ENCODE data around the gene DBH.

DBH gene

GRCh38 chr9:133631111-133631510 lies 5.1 kb upstream of the DBH start:
- DNase-seq (ENCODE audit: insufficient read length) = no peak
- FAIRE-seq = no peak
- TF ChIP-seq TAF1 (IDR thresholded peaks at IDR 0.05; ENCODE audit: borderline replicate concordance, low read depth, low read length) = no peak
- TF ChIP-seq POLR2A (IDR thresholded peaks at IDR 0.05; ENCODE audit: low read depth, low read length) = no peak
- TF ChIP-seq POLR2AphosphoS5 (IDR thresholded peaks at IDR 0.05; ENCODE audit: low read depth, low read length) = no peak

- DNase-seq (ENCODE audit: insufficient read length) = no peak
- TF ChIP-seq TAF1 (IDR thresholded peaks at IDR 0.05; ENCODE audit: borderline replicate concordance, low read depth, low read length) = no peak
- TF ChIP-seq POLR2A (IDR thresholded peaks at IDR 0.05; ENCODE audit: low read depth, low read length) = no peak
- no peak for TF ChIP-seq POLR2AphosphoS5 (IDR thresholded peaks at IDR 0.05; ENCODE audit: low read depth, low read length)
- no peak for FAIRE-seq
Measured at GRCh38 chr9:133632806-133633680, 3.1 kb upstream of the DBH start.

GRCh38 chr9:133633681-133634080 lies 2.5 kb upstream of the DBH start:
- DNase-seq (ENCODE audit: insufficient read length) (no peak), FAIRE-seq (no peak)
- no peak for TF ChIP-seq POLR2AphosphoS5 (IDR thresholded peaks at IDR 0.05; ENCODE audit: low read depth, low read length)

- DNase-seq (ENCODE audit: insufficient read length) = no peak
- TF ChIP-seq TAF1 (IDR thresholded peaks at IDR 0.05; ENCODE audit: borderline replicate concordance, low read depth, low read length) (no peak), POLR2A (IDR thresholded peaks at IDR 0.05; ENCODE audit: low read depth, low read length) (no peak), POLR2AphosphoS5 (IDR thresholded peaks at IDR 0.05; ENCODE audit: low read depth, low read length) (no peak)
- FAIRE-seq = no peak
Measured at GRCh38 chr9:133634081-133634691, 2.0 kb upstream of the DBH start.

- TF ChIP-seq POLR2A (IDR thresholded peaks at IDR 0.05; ENCODE audit: low read depth, low read length) (no peak), POLR2AphosphoS5 (IDR thresholded peaks at IDR 0.05; ENCODE audit: low read depth, low read length) (no peak), TAF1 (IDR thresholded peaks at IDR 0.05; ENCODE audit: borderline replicate concordance, low read depth, low read length) (no peak)
- no peak for DNase-seq (ENCODE audit: insufficient read length)
- no peak for FAIRE-seq
Measured at GRCh38 chr9:133635098-133635497, 1.1 kb upstream of the DBH start.

- FAIRE-seq (no peak), DNase-seq (ENCODE audit: insufficient read length) (no peak)
- TF ChIP-seq POLR2AphosphoS5 (IDR thresholded peaks at IDR 0.05; ENCODE audit: low read depth, low read length) (no peak), TAF1 (IDR thresholded peaks at IDR 0.05; ENCODE audit: borderline replicate concordance, low read depth, low read length) (no peak), POLR2A (IDR thresholded peaks at IDR 0.05; ENCODE audit: low read depth, low read length) (no peak)
Measured at GRCh38 chr9:133636902-133637301, 739 bp downstream of the DBH start.

GRCh38 chr9:133637451-133638055 lies 1.4 kb downstream of the DBH start:
- no peak for FAIRE-seq
- no peak for DNase-seq (ENCODE audit: insufficient read length)
- TF ChIP-seq TAF1 (IDR thresholded peaks at IDR 0.05; ENCODE audit: borderline replicate concordance, low read depth, low read length) = no peak
- no peak for TF ChIP-seq POLR2AphosphoS5 (IDR thresholded peaks at IDR 0.05; ENCODE audit: low read depth, low read length)
- no peak for TF ChIP-seq POLR2A (IDR thresholded peaks at IDR 0.05; ENCODE audit: low read depth, low read length)

GRCh38 chr9:133638076-133638475 lies 1.9 kb downstream of the DBH start:
- DNase-seq (ENCODE audit: insufficient read length) = no peak
- no peak for FAIRE-seq
- TF ChIP-seq POLR2AphosphoS5 (IDR thresholded peaks at IDR 0.05; ENCODE audit: low read depth, low read length) = no peak

GRCh38 chr9:133638711-133639110 lies 2.5 kb downstream of the DBH start:
- DNase-seq (ENCODE audit: insufficient read length) = no peak
- FAIRE-seq = no peak
- TF ChIP-seq TAF1 (IDR thresholded peaks at IDR 0.05; ENCODE audit: borderline replicate concordance, low read depth, low read length) (no peak), POLR2A (IDR thresholded peaks at IDR 0.05; ENCODE audit: low read depth, low read length) (no peak), POLR2AphosphoS5 (IDR thresholded peaks at IDR 0.05; ENCODE audit: low read depth, low read length) (no peak)

- TF ChIP-seq POLR2A (IDR thresholded peaks at IDR 0.05; ENCODE audit: low read depth, low read length) = no peak
- TF ChIP-seq POLR2AphosphoS5 (IDR thresholded peaks at IDR 0.05; ENCODE audit: low read depth, low read length) = no peak
- TF ChIP-seq TAF1 (IDR thresholded peaks at IDR 0.05; ENCODE audit: borderline replicate concordance, low read depth, low read length) = no peak
- FAIRE-seq (no peak), DNase-seq (ENCODE audit: insufficient read length) (no peak)
Measured at GRCh38 chr9:133639613-133640012, 3.5 kb downstream of the DBH start.

- no peak for TF ChIP-seq POLR2A (IDR thresholded peaks at IDR 0.05; ENCODE audit: low read depth, low read length)
- no peak for TF ChIP-seq POLR2AphosphoS5 (IDR thresholded peaks at IDR 0.05; ENCODE audit: low read depth, low read length)
- TF ChIP-seq TAF1 (IDR thresholded peaks at IDR 0.05; ENCODE audit: borderline replicate concordance, low read depth, low read length) = no peak
- DNase-seq (ENCODE audit: insufficient read length) = no peak
- FAIRE-seq = no peak
Measured at GRCh38 chr9:133640160-133640559, 4.0 kb downstream of the DBH start.

Measured in GM12892 (cell line).